HEK293T (cell line): ENCODE data around the gene RGS10.

Source experiments
- BHLHE40 ChIP-seq: fragments of 450-650 bp; IDR thresholded peaks from 2 replicates; pipeline ENCODE4 v1.6.1; 2016; ENCODE audit warnings: mild to moderate bottlenecking, moderate library complexity, borderline replicate concordance
- CTBP1 ChIP-seq: fragments of 450-650 bp; IDR thresholded peaks from 2 replicates; pipeline ENCODE4 v1.6.1; 2016; ENCODE audit warnings: borderline replicate concordance
- ELF4 ChIP-seq: fragments of 450-650 bp; IDR thresholded peaks from 2 replicates; pipeline ENCODE4 v1.6.1; 2017; ENCODE audit warnings: antibody characterized with exemption
- FOXA1 ChIP-seq: fragments of 450-650 bp; IDR thresholded peaks from 2 replicates; pipeline ENCODE4 v1.6.1; 2016; ENCODE audit warnings: mild to moderate bottlenecking
- FOXK2 ChIP-seq: fragments of 450-650 bp; IDR thresholded peaks from 2 replicates; pipeline ENCODE4 v1.6.1; 2016; ENCODE audit warnings: mild to moderate bottlenecking
- FOXM1 ChIP-seq: fragments of 450-650 bp; IDR thresholded peaks from 2 replicates; pipeline ENCODE4 v1.6.1; 2017; ENCODE audit warnings: mild to moderate bottlenecking, borderline replicate concordance
- HDGF ChIP-seq: fragments of 450-650 bp; IDR thresholded peaks from 2 replicates; pipeline ENCODE4 v1.6.1; 2017; ENCODE audit warnings: antibody characterized with exemption, borderline replicate concordance
- LEF1 ChIP-seq: fragments of 450-650 bp; IDR thresholded peaks from 2 replicates; pipeline ENCODE4 v1.6.1; 2017; ENCODE audit warnings: mild to moderate bottlenecking, borderline replicate concordance
- NFRKB ChIP-seq: fragments of 450-650 bp; IDR thresholded peaks from 2 replicates; pipeline ENCODE4 v1.6.1; 2016; ENCODE audit warnings: mild to moderate bottlenecking, moderate library complexity
- PKNOX1 ChIP-seq: fragments of 450-650 bp; IDR thresholded peaks from 2 replicates; pipeline ENCODE4 v1.6.1; 2016
- SP1 ChIP-seq: fragments of 450-650 bp; IDR thresholded peaks from 2 replicates; pipeline ENCODE4 v1.6.1; 2017
- TARDBP ChIP-seq: fragments of 450-650 bp; IDR thresholded peaks from 2 replicates; pipeline ENCODE4 v1.6.1; 2016
- ZNF384 ChIP-seq: fragments of 450-650 bp; IDR thresholded peaks from 2 replicates; pipeline ENCODE4 v1.6.1; 2016

- TF ChIP-seq BHLHE40 (no peak), ZNF384 (no peak), FOXA1 (no peak), FOXK2 (no peak), TARDBP (no peak), LEF1 (no peak), PKNOX1 (no peak), HDGF (no peak), CTBP1 (no peak), ELF4 (no peak), NFRKB (no peak), SP1 (no peak), FOXM1 (no peak)
Measured at GRCh38 chr10:119520283-119520682, 22.2 kb downstream of the RGS10 start.
